NCI-H69 (cell line): ENCODE results near the gene MFAP2.
"Not testable (repeated sequence)": the region's sequence is repeated elsewhere in the genome, so short reads cannot be mapped to it uniquely, and the experiment has no call there.

ENCODE experiments used
- DNase-seq: peaks from one replicate; lab custom pipeline; 2025; lab: John Stamatoyannopoulos, UW

MFAP2 gene

DNA sequence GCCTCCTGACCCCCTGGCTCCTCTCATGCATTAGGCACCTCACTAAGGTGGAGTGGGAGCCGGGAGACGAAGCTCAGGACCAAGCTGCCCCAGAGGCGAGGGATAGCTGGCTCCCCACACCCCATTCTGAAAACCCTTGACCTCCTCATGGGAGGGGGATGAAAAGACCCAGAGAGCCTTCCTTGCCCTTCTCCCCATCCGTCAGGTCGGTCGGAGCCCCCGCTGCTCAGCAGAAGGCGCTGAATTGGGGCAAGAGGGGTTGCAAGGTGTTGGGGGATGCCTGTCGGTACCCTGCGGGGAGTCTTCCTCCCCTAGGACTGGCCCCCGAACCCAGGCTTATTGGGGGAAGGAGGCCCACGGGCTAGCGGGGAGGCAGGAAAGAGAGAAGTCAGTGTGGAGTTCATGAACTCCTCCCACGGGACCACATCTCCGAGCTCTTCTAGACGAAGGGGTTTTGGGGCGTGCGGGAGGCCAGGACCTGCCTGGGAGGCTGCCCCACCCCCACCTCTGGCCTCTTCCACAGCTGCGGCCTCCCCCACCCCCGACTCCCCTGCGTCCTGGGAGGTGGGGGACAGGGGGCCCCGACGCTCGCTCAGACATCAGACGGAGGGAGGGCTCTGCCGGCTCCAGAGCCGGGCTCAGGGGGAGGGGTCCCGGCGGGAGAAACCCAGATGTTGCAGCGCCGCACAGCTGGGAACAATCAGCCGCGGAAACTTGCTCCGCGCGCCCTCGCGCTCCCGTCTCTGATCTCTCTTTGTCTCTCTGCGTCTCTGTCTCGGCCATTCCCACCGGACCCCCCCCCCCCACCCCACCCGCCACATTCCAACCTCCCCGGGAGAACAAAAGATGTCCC, 719 bp downstream of the MFAP2 start:
- peak; percentile 23 for DNase-seq

DNA sequence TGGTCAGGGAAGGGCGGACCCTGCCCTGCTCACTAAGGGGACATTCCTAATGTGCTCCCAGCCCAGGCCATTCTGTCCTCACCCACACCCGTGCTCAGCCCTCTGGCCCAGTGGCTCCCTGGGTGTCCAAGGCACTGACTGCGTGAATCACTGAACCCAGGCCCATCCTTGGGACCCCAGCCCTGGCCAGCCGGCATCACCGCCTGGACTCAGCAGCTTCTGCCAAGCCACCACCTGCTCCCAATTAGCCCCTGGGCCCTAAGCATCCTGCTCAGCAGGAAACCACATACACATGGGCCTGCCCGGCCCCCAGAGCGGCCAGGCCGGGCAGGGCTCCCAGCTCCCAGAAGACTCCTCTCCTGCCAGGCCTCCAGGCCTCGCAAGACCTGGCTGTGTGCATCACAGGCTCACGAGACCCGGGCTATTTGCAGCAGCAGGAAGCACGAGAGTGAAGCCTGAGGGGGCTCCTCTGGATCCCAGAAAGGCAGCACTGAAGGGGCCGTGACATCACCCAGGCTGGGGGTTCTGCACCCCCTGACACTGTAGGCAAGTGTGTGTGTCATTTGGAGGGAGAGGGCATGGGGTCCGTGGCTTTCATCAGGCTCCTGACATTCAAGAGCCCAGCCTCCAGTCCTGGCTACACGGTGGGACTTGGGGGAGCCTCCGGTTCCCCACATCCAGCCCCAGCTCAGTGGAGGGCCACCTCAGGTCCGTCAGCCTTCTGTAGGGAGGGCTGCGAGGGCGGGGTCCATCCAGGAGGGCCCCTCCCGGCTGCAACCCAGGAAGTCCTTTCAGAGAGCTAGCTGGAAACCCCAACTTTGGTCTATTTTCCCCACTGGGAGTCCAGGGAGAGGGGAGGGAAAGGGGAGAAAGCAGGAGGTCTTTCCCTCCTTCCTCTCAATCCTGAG, 1.6 kb downstream of the MFAP2 start:
- peak; percentile 37 for DNase-seq

DNA sequence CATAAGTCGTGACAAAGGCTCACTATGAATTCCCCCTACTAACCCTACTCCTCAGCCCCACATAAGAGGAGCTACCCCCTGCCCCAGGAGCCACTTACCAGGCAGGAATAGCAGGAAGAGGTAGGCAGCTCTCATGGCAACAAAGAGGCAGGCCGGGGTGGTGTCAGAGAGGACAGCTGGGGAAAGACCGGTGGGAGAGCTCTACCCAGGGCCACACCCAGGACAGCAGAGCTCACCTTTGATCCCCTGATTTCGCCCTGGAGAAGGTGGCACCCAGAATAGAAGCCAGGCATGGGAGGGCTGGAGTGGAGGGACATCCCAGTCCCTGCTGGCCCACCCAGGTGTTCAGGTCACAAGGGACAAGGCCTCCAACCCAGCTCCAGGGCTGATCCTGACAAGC, 2.3 kb downstream of the MFAP2 start:
- DNase-seq, result no peak

DNA sequence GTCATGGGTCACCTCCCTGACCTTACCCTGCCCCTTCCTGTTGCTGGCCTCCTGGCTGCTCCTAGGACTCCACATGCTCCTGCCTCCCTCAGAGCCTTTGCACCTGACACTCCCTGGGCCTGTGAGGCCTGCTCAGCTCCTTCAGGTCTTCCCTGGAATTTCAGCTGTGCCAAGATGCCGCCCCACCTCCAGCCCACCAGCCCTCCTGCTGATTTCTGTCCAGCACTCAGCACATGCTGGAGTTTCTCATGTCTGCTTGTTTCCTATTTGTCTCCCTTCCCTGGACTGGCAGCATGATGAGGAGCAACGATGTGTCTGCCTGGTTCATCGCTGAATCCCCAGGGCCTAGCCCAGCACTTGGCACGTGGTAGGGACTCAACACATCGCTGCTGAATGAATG, 3.0 kb downstream of the MFAP2 start:
- no peak for DNase-seq

DNA sequence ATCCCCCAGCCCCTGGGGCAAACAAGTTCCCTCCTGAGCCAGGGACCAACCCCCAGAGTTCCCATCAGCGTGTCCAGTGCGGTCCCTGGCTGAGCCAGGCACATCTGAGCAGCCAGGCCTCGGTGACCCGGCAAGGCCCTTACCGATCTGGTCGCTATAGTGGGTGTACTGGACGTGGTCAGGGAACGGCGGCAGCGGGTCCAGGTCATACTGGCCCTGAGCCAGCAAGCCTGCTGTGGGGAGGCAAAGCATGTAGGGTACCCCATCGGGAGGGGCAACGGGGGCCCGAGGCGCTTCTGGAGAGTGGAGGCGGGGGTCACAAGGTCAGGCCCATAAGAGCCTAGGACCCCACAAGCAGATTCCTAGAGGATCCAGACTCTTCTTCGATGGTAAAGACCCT, 3.5 kb downstream of the MFAP2 start:
- DNase-seq, result no peak

DNA sequence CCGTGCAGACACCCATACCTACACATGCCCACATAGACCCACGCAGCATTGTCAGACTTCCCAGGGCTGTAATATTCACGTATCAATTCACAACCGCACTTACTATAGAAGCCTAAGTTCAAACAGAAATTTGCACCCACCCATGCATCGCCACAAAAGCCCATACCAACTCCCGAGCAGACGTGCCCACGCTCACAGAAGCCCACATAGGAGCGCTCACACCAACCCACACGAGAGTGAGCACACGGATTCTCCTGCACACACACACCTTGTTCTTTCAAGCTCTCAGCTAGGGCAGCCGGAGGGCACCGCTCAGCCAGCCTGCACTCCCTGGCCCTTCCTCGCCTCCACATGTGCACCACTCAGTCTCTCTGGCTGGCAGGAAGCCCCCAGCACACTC, 4.6 kb downstream of the MFAP2 start:
- no peak for DNase-seq

DNA sequence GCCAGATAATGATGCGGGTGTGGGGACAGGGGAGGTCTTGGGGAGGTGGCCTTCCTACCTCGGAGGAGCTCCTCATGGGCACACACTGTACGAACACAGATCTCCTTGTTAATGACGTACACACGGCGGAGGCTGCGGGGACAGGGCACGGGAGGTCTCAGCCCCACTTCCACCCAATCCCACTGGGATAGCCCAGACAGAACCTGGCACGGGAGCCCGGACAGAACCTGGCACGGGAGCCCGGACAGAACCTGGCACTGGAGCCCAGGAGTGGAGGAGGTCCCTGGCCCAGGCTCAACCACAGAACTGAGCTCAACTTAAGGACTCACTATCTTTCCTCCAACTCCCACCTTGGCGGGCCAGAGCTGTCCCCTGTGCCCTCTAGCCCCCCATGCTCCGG, 5.2 kb downstream of the MFAP2 start:
- DNase-seq, result no peak

DNA sequence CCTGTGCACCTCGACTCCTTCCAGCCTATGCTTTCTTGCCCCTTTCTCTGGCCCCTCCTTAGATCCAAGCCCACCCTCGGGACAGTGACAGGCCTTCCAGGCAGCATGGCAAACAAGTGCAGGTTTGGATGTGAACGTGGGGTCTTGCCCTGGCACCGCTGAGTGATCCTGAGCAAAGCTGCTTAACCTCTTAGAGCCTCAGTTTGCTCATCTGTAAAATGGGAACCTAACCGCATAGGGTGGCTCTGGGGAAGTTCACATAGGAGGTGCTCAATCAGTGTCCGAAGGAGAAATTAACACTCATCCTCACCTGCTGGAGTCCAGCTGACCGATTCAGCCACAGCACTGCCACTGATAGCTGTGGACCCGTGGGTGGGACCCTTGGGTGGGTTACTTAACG, 7.2 kb downstream of the MFAP2 start:
- no peak for DNase-seq

DNA sequence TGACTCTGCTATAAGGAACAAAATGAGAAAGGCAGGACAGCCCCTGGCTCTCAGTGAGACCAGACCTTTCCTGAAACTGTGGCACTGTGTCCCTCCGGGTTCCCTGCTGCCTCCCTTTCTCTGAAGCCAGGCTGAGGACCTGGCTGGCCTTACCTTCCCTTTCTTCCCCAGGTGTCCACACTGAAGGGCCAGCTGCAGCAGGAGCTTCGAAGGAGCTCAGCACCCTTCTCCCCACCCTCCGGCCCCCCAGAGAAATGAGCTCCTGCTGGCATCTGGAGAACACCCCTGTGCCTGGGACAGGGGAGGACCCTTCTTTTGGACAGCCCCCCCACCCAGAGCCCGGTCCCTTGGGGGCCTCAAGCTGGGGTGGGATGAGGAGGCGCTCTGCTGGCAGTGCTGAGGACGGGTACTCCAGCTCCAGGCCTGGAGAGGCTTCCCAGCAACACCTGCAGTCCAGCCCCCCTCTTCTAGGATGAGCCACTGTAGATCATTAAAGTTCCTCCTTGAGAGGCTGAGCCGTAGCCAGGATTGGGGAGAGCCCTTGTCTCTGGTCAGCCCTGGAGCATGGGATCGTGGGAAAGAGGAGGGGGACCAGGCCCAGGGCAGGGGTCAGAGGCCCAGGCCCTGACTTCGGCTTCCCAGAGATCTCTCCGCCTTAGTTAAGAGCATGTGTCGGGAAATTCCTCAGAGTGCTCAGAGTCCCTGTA, 8.1 kb downstream of the MFAP2 start:
- DNase-seq, result no peak

DNA sequence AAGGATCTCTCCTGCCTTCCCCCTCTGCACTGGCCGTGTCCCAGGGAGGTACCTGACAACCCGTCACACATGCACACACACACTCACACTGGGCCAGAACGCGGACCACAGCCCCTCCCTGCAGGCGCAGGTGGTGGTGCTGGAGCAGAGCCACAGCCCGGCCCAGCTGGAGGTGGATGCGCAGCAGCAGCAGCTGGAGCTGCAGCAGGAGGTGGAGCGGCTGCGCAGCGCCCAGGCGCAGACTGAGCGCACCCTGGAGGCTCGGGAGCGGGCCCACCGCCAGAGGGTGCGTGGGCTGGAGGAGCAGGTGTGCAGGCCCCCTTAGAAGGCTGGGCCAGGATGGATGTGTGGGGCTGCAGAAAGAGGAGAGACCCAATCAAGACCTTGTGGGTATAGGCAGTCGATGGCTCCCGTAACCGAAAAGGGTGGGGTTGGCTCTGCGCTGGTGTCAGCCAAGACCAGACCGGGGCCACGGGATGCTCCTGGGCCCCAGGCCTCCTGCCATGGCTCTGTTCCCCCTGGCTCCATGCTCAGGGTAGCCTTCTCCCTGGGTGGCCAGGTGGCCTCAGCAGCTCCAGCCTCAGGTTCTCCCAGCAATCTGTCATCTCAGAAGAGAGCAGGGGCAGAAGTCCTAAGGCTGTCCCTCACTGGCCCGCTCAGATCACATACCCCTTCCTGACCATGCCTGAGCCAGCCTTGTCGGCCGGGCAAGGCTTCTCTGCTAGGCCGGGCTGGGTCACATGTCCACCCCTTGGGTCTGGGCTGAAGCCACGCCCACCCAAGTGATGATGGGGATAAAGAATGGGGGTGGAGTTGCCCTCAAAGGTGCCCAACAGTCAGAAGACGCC, 8.9 kb downstream of the MFAP2 start:
- DNase-seq, result peak; percentile 82

DNA sequence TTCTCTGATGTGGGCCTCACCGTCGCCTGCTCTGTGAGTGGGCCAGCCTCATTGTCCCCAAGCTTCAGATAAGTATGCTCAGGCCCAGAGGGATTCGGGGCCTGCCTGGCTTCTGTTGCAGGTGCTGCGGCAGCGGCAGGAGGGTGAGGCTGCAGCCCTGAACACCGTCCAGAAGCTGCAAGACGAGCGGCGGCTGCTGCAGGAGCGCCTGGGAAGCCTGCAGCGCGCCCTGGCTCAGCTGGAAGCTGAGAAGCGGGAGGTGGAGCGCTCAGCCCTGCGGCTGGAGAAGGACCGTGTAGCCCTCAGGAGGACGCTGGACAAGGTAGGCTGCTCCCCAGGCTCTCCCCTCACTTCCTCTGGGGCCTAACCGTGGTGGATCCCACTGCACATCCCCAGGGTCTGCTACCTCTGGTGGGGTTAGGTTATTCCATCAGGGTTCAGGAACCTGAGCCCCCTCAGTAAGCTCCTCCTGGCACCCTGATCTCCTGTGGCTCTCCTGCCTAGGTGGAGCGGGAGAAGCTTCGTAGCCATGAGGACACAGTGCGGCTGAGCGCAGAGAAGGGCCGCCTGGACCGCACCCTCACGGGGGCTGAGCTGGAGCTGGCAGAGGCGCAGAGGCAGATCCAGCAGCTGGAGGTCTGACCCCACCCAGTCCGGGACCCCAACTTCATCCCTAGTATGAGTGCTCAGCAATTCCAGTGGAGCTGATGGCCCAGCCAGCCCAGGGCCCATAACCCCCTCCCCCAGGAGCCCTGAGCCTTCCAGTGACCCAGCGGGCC, 10.1 kb downstream of the MFAP2 start:
- no peak for DNase-seq

DNA sequence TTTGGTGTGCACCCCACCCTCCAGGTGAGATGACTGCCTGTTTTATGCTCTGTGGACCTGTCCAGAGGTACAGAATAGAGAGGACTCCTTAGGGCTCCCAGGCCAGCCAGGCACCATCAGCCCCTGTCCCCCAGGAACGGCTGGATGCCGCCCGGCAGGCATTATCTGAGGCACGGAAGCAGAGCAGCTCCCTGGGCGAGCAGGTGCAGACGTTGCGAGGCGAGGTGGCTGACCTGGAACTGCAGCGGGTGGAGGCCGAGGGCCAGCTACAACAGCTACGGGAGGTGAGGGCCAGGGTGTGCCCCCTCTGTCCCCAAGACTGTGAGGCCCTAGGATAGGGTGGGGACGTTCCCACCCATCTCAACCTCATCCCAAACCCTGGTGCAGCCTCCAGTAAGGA, 10.8 kb downstream of the MFAP2 start:
- no peak for DNase-seq

DNA sequence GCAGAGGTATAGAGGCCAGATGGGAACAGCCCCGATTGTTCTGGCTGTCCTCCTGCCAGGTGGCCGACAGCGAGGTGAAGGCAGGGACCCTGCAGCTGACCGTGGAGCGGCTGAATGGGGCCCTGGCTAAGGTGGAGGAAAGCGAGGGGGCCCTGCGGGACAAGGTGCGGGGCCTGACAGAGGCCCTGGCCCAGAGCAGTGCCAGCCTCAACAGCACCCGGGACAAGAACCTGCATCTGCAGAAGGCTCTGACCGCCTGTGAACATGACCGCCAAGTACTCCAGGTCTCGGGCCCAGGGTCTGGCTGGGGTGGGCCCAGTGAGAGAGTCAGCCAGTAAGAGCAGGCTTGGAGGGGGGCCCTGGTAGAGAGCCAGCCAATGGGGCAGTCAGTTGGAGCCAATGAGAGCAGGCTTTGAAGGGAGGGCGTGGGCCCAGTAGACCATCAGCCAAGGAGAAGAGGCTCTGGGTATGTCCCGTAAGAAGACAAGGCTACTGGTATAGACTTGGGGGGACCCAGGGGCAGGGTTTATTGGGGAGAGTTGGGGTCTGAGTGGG, 11.3 kb downstream of the MFAP2 start:
- DNase-seq, result no peak

DNA sequence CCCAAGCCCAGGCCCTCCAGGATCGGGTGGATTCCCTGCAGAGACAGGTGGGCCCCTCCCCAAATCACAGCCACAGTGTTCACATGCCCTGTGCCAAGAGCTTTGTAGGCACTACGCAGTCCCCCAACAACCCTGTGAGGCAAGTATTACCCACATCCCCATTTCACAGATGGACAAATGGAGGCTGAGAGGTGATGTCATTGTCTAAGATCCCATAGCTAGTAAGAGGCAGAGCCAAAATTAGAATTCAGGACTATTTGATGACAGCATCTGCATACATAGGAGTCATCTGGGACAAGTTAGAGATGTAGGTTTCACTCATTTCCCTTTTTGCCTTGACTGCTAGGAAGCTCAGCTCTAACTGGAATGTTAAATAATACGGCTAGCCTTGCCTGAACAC, 12.0 kb downstream of the MFAP2 start:
- DNase-seq, result no peak

DNA sequence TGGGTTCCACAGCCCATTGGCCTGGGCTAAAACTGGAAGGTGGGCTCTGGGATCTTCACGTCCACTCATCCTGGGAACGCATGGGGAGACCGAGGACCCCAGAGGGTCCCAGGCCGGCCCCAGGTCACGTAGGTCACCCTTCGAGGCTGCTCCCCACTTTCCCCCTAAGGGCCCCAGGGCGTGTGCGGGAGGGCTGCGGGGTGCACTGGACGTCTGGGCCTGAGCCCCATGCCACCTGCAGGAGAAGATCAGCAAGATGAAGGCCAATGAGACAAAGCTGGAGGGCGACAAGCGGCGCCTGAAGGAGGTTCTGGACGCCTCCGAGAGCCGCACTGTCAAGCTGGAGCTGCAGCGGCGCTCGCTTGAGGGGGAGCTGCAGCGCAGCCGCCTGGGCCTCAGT, 12.5 kb downstream of the MFAP2 start:
- DNase-seq, result no peak

DNA sequence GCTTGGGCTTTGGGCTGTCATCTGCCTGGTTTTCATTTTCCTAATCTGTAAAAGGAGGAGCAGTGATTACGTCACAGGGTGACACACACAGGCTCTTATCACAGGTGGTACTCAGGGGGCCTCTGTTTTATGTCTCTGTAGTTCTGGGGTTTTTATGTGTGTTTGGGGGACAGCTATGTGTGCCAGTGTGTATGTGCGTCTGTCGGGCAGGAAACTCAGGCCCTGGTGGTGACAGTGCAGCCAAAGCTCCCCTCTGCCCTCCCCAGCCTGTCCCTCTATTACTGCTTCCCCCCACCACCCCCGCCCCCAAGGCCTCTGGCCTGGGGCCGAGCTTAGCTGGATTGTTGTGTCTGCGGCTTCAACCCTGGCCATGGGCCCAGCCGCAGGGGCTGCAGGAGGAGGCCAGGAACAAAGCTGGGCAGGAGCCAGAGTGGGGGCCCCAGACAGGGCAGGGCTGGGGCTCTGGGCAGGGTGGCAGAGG, 13.3 kb downstream of the MFAP2 start:
- peak; percentile 12 for DNase-seq

DNA sequence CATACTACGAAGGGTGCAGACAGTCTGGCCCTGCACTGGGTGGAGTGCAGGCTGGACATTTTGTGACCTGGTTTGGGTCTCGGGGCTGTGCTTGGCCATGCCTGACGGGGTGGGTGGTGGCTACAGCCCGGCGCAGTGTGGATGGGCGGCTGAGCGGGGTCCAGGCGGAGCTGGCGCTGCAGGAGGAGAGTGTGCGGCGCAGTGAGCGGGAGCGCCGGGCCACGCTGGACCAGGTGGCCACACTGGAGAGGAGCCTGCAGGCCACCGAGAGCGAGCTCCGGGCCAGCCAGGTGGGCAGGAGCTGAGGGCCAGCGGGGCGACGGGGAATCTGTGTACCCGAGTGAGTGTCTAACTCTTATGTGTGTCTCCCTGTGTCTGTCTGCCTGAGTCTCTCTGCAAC, 14.1 kb downstream of the MFAP2 start:
- DNase-seq, result no peak

DNA sequence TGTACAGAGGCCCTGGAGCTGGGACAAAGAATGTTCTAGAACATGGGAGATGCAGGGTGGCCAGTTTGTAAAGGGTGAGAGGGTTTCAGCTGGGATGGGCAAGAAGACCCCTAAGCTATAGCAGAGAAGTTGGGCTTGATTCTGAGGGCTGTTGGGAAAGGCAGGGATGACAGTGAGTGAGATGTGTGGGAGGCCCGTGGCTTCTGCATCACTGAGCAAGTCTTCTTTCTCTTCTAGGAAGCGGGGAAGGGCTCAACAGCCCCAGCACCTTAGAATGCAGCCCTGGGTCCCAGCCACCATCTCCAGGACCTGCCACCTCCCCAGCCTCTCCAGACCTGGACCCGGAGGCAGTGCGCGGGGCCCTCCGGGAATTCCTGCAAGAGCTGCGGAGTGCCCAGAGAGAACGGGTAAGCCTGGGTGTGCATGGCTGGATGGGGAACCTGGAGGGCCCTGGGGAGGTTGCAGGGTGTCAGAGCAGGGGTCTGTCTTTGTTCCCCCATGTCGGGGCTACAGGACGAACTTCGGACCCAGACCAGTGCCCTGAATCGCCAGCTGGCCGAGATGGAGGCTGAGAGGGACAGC, 14.8 kb downstream of the MFAP2 start:
- no peak for DNase-seq

DNA sequence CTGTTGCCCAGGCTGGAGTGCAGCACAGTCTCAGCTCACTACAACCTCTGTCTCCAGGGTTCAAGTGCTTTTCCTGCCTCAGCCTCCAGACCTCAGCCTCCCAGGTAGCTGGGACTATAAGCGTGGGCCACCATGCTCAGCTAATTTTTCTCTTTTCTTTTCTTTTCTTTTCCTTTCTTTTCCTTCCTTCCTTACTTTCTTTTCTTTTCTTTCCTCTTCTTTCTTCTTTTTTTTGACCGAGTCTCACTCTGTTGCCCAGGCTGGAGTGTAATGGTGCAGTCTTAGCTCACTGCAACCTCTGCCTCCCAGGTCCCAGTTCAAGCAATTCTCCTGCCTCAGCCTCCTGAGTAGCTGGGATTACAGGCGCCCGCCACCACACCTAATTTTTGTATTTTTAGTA, 16.3 kb downstream of the MFAP2 start:
- not testable (repeated sequence) for DNase-seq
